HG02798 (cell line): ENCODE data around the gene ZEB2.

ENCODE experiments used
- ATAC-seq: cut with Tn5 transposase; IDR thresholded peaks from one replicate; pipeline ENCODE4 v1.9.1; 2021; ENCODE audit warnings: mild to moderate bottlenecking; ENCODE audit not compliant: unreplicated experiment, poor library complexity

Gene ZEB2

DNA sequence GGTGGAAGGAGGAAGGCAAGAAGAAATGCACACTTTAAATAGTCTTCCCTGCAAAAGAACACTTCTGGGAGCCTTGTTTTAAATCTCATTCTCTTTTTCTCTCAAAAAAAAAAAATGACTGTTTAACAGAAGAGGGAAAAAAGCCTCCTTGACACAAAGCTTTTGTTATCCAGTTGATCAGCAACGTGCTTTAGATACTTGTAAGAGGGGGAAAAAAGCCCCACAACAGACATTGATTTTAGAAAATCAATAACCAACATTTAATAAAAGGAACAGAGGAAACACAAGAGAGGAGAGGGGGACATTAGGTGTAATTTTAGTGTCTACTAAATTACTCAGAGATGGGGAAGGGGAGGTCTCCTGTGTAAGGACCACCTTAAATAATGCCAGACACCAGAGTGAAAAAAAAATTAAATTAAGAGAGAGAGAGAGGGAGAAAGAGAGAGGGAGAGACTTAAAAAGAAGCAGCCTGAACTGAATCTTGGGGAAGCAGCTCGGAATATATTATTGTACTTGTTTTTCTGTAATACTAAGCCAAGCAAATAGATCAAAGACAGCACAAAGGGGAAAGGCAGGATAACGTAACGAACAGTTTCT lies 4.7 kb downstream of the ZEB2 start:
- ATAC-seq: no peak

DNA sequence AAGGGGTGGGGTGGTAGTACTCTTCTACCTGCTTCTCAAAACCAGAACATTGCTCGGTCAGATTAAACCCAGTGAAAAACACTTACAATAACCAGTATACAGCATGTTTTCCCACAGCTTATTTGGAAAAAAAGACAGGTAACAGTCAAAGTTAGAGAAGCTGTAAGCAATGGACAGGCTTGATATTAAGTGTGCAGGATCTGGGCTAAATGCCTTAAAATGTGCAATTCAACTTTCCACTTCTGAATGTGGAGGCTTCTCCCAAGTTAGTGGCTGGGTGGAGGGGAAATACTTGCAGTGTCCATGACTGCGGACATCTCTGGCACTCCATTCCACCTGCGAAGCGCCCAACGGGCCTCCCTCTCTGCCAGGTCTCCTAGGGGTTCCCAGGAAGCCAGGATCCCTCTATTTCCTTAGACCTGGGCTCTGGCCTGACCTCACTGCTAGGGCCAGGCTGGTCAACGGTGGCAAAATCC lies 5.3 kb downstream of the ZEB2 start:
- ATAC-seq: no peak

DNA sequence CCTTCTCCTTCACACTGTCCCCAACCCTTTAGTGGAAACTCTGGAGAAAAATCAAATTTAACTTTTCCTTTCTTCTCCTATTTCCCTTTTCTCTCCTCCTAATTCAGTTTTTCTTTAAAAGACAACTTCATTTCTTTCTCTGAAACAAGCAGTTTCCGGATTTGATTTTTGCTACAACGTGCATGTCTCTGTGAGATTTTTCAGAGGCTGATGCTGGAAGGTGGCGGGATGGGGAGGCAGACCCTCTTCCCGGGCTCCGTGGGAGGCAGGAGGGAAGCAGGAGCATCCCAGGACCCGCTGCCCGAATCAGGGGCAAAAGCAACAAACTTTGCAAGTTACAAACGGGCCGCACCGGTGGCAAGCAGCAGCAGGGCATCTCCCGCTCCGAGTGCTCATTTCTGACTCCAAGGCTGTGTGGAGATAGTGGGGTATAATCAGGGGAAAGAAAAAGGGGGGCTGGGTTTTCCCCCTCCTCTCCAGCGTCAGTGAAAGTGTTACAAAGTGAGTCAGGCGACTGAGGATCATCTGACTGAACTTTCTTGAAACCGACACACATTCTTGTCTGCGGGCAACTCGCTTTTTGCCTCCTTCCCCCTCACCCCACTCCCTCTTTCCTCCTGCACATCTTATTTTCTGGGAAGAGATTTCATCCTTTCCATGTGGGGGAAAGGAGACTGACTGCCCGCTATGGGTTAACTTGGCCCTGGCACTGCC lies 6.4 kb downstream of the ZEB2 start:
- no peak for ATAC-seq

DNA sequence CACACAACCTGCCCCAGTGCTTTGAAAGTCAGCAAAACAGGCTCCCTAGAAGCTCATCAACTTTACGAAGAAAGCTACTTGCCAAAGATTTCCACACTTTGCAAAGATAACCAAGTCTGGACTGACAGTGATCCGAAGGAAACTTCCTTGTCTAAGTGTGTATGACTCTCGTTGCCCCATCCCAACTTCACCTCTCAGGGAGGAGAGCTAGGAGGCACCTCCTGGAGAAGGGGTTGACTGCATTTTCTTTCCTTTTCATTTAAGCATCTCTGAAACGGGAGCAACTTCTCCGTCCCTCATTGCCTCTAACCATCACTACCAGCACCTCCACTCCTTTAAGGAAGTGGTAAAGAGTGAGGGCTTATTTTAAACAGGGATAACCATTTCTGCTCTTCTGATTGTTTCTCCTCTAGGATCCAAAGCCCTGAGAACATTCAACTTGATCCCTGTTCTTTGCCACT lies 7.0 kb downstream of the ZEB2 start:
- no peak for ATAC-seq

GRCh38 chr2:144512470-144512869 lies 7.4 kb downstream of the ZEB2 start:
- ATAC-seq: no peak

GRCh38 chr2:144511937-144512336 lies 8.0 kb downstream of the ZEB2 start:
- no peak for ATAC-seq

GRCh38 chr2:144511226-144511810 lies 8.6 kb downstream of the ZEB2 start:
- no peak for ATAC-seq

GRCh38 chr2:144510294-144510991 lies 9.5 kb downstream of the ZEB2 start:
- ATAC-seq: peak; percentile 81

- no peak for ATAC-seq
These were observed 10.1 kb downstream of the ZEB2 start for GRCh38 chr2:144509879-144510221.

DNA sequence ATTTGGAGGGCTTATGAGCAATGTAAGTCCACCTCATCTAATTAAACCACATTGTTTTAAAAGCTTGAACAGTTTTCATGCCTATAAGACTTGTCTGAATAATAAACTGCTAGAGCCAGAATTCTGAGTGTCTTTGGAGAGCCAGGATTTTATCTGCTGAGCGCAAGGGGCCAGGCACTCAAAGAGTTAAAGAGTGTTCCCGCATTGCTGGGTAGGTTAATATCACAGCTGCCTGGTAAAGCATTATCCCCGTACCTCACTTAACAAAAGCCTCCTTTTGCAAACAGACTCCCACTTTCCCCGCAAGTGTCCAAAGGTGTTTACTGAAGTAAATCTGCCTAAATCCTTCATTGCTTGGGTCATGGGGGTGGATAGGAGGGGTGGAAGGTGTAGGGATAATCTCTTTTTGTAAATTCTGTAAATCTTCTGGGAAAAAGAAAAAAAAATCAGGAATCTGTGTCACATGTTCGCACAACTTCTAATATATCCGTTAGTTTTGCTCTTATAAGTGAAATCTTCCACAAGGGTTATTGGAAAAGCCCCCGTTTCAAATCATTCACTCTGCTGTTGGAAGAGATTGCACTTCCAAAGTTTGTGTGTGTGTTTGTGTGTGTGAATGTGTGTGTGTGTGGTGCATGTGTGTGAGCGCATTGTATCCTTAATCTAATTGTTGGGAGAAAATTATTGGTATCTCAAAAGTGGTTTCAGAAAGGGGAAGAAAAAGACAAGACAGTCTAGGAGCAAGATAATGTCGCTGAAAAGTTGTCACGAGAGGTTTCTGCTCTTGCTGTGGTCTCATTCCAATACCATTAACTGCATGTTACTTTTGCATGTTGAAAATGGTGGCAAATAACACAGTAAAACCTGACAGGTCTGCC lies 10.7 kb downstream of the ZEB2 start:
- ATAC-seq: no peak

- ATAC-seq: no peak
These were observed 11.6 kb downstream of the ZEB2 start for GRCh38 chr2:144508172-144508851.

DNA sequence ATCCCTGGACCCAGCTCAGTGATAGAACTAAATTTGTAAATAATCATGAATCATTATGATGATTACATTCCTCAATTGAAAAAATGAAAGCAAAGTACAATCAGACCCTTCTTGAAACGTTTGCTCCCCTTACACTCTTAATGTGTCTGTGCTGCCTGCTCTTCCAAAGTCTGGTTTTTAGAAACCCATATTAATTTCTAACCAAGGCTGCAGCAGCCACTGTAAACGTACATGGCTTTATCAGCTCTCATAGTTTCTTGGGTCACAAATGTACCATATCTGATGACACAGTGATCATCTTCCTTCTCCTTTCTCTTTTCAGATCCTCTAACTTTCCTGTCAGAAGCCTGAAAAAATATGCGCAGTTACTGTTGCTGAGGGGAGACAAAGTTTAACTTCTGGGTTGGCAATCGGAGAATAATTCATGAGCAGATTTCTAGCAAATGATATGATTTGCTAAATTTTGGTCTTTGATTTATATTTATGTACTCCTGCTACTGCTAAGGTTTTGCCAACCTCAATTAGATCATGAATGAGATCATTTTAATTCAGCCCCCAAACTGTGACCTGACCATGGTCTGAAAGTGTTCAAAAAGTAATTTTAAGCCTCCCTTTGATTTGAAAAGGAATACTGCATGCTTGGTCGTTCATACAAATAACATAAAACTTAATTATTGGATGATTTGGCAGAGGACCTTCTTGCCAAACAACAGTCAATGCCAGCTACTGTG lies 12.3 kb downstream of the ZEB2 start:
- ATAC-seq: no peak

GRCh38 chr2:144505245-144505831 lies 14.6 kb downstream of the ZEB2 start:
- no peak for ATAC-seq

- no peak for ATAC-seq
These were observed 15.7 kb downstream of the ZEB2 start for GRCh38 chr2:144504218-144504641.

- ATAC-seq: no peak
These were observed 16.7 kb downstream of the ZEB2 start for GRCh38 chr2:144503242-144503641.

DNA sequence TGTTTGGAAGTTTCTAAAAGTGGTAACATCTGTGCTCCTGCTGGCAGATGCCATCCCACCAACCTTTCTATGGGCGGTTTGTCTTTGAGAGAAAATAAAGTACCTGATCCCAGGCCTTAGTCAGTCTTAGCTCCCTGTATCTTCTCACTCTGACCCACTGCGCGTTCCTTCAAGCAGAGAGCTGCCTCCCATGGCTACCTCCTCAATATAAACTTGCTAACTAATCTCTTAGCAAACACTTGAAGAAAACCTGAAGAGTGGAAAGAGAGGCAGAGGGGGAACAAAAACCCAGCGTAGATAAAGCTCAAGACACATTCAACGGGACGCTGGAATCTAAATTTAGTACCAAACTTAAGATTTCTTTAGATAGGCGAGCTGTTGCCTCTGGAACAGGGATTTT lies 17.6 kb downstream of the ZEB2 start:
- ATAC-seq: no peak

DNA sequence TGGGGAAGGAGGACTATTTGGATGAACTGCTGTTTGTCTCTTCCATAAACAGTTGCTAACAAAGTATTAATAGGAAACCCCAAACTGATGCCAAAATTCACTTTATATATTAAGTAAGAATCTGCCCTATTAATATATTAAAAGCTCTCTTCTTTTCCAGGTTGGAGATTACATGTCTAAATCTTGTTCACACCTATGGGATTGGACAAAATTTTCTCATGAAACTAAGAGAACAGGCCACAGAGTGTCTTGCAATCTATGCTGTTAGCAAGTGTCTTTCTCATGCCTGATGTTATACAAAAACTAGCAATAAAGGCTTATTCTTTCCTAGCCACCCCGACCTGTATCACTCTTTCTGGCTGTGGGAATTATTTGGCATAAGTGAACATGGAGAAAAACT lies 18.3 kb downstream of the ZEB2 start:
- ATAC-seq: no peak

DNA sequence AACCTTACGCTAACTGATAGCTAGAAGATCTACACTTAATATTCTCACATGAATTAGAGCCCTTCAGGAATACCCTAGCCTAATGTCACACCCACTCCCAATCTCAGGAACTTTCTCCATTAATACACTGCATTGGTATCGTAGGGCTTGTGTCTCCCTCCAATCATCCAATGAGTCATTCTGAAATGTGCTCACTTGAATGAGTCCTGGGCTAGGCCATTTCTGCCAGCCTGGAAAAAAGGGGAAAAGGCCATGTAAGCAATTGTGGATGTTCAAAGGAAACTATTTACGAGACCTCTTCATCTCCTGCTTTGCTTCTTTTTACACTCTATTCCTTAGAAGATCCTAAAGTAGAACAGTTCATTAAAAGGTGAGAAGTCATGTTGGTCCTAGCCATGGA lies 18.8 kb downstream of the ZEB2 start:
- ATAC-seq: no peak

GRCh38 chr2:144500563-144500962 lies 19.4 kb downstream of the ZEB2 start:
- ATAC-seq: no peak
